GM12801 (cell line): Measurements from ENCODE around the gene KIF22.

Experiments used
- CTCF ChIP-seq: IDR thresholded peaks from one replicate; pipeline ENCODE4 v1.5.1; 2011; ENCODE audit warnings: control low read depth; ENCODE audit not compliant: insufficient read length; ENCODE audit errors: extremely low read depth

Gene KIF22

DNA sequence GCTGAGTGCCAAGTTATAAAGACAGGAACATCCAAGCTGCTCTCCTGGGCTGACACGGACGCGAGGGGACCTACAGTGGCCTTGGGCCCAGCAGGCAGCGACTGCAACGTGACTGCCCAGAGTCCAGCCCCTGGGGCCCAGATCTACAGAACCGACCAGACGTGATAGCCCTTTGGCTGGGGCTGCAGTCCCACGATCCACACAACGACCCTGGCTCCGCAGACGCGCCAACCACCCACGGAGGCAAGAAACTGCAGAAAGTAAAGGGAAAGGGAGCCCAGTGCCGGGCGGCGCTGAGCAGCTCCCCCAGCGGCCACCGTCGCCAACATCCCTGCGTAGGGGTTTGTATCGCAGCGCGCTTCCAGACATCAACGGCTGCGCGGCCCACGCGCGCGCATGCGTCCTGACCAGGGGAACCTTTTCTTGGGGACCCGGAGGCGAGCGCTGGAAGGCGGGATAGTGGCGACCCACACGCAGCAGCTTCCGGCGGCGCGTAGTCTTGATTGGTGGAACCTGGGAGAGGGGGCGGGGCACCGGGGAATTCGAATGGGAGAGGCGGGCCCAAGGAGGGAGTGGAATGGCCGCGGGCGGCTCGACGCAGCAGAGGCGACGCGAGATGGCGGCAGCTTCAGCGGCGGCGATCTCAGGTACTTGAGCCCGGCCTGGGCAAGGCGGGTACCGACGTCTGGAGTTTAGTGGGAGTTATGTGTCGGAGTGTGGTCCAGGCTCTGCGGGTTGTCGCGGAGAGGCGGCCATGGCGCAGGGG is at the start of gene KIF22:
Gene KIF22, plus strand, starts transcription at position 569 of the 766 bp plus-strand sequence. Its CDS starts 9 bp downstream, at position 578.
- no peak for TF ChIP-seq CTCF

DNA sequence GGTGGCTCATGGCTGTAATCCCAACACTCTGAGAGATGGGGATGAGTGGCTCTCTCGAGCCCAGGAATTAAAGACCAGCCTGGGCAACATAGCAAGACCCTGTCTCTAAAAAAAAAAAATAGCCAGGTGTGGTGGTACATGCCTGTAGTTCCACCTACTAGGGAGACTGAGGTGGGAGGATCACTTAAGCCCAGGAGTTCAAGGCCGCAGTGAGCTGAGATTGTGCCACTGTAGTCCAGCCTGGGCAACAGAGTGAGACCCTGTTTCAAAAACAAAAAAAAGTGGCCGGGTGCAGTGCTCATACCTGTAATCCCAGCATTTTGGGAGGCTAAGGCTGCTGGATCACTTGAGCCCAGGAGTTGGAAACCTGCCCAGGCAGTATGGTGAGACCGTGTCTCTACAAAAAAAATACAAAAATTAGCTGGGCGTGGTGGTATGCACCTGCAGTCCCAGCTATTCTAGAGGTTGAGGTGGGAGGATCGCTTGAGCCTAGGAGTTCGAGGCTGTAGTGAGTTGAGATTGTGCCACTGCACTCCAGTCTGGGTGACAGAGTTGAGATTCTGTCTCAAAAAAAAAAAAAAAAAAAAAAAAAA is 47.8 kb upstream of the KIF22 start:
- TF ChIP-seq CTCF: no peak

- TF ChIP-seq CTCF: no peak
Observed at GRCh38 chr16:29743475-29743826, 47.1 kb upstream of the KIF22 start.

- no peak for TF ChIP-seq CTCF
Observed at GRCh38 chr16:29743827-29744531, 46.6 kb upstream of the KIF22 start.

DNA sequence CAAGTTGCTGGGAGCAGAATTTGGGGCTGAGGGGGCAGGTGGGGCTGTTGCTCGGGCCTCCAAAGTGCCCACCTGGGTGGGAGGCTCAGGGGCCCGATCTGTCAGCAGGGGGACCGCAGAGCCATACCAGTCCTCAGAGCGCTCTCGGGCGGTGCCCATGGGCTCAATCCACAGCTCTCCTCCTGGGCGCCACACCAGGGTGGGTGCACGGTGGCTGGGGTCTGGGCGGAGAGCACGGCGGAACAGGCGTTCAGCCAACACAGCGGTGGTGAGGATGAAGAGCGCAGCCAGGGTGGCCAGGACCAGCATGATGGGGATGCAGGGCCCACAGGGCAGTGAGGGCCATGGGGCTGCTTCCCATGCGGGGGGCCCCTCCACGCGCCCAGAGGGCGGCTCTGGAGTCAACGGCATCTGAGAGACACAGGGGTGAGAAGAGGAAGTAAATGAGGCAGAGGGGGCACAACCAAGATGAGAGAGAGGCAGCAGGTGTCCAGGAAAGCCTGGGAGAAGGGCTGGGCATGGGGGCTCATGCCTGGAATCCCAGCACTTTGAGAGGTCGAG is 45.9 kb upstream of the KIF22 start:
- TF ChIP-seq CTCF: no peak

DNA sequence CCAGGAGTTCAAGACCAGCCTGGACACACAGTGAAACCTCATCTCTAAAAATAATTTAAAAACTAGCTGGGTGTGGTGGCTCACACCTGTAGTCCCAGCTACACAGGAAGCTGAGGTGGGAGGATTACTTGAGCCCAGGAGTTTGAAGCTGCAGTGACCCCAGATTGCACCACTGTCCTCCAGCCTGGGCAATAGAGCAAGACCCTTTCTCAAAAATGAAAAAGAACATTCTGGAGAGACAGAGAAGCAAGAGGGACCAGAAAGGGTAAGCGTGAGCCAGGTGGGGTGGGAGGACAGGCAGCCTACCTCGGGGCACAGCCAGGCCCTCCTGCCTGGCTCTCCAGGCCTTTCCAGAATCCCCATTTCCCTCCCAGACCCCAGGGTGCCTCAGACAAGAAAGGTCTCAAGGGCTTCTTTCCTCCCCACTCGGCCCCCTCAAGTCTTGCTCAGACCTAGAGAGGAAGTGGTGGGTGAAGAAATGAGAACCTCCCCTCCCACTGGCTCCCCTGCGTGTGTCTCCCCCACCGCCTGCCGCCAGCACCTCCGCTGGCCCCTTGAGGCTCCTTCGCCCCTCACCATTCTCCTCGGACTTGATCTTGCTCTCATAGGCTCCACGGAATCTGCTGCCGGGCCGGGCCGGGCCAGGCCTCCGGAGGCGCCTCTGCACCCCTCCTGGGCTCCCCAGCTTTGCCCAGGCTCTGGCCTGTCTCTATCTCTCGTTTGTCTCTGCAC is 45.3 kb upstream of the KIF22 start:
- TF ChIP-seq CTCF: no peak
